Karpas-422 (cell line): ENCODE measurements around the gene COX14. TPM values are rescaled to one million over a fixed set of nuclear protein-coding genes. Genes with fewer than 3 reads are reported as not detected.

Experiments
- DNase-seq: peaks from one replicate; pipeline ENCODE4 v3.0.0-alpha.2; 2015
- H2AFZ ChIP-seq: fragments of 200-600 bp; sonication (generic); 2 replicates; pipeline ENCODE4 v1.6.1; 2014; ENCODE audit warnings: antibody characterized with exemption, low read length, mixed read lengths
- H3K27ac ChIP-seq: fragments of 200-600 bp; sonication (generic); 2 replicates; pipeline ENCODE4 v1.5.1; 2014; ENCODE audit warnings: mild to moderate bottlenecking, low read length, moderate library complexity
- H3K27me3 ChIP-seq: fragments of 200-600 bp; sonication (generic); 2 replicates; pipeline ENCODE4 v1.6.1; 2014; ENCODE audit warnings: low read length, mixed read lengths
- H3K36me3 ChIP-seq: fragments of 200-600 bp; sonication (generic); 2 replicates; pipeline ENCODE4 v1.6.1; 2014; ENCODE audit warnings: low read length, mixed read lengths; ENCODE audit not compliant: insufficient read depth
- H3K4me1 ChIP-seq: fragments of 200-600 bp; sonication (generic); 2 replicates; pipeline ENCODE4 v1.6.1; 2014; ENCODE audit warnings: mild to moderate bottlenecking, low read length, mixed read lengths
- H3K4me2 ChIP-seq: fragments of 200-600 bp; sonication (generic); 2 replicates; pipeline ENCODE4 v1.6.1; 2014; ENCODE audit warnings: low read length, low read depth, mild to moderate bottlenecking; ENCODE audit not compliant: poor library complexity, severe bottlenecking
- H3K4me3 ChIP-seq: fragments of 200-600 bp; sonication (generic); 2 replicates; pipeline ENCODE4 v1.5.1; 2014; ENCODE audit warnings: mild to moderate bottlenecking, antibody characterized with exemption, low read length, mixed read lengths
- H3K79me2 ChIP-seq: fragments of 200-600 bp; sonication (generic); 2 replicates; pipeline ENCODE4 v1.6.1; 2014; ENCODE audit warnings: mild to moderate bottlenecking, low read length, mixed read lengths
- H3K9ac ChIP-seq: fragments of 200-600 bp; sonication (generic); 2 replicates; pipeline ENCODE4 v1.6.0; 2014; ENCODE audit warnings: low read length
- H3K9me2 ChIP-seq: fragments of 200-600 bp; sonication (generic), shearing (Covaris generic); replicated peaks from 2 replicates; pipeline ENCODE4 v1.6.0; 2014; ENCODE audit warnings: mild to moderate bottlenecking, low read length, moderate library complexity; ENCODE audit not compliant: insufficient read depth
- H3K9me3 ChIP-seq: fragments of 300-700, 200-600 bp; sonication (generic); 2 replicates; pipeline ENCODE4 v1.6.1; 2014; ENCODE audit warnings: low read length, mixed read lengths
- H4K20me1 ChIP-seq: fragments of 200-600 bp; sonication (generic); 2 replicates; pipeline ENCODE4 v1.6.1; 2014; ENCODE audit warnings: mild to moderate bottlenecking, antibody characterized with exemption, low read length, low read depth; ENCODE audit not compliant: insufficient read depth
- total RNA-seq: library from RNA; depleted of rRNA; stranded (reverse); fragments of >200 nt; shearing (Covaris generic); gene quantifications from 2 replicates; pipeline ENCODE4 v1.2.3, GENCODE V29; 2014; ENCODE audit warnings: low replicate concordance; rRNA removed

The COX14 gene
- 59.9 and 99.8 TPM in 2 replicates for total RNA-seq

- peak within 1 kb of the TSS; percentile 99 for H3K4me3 ChIP-seq
- H3K4me1 ChIP-seq, result peaks cover 31% of the 10 kb centered on the region
- H3K9ac ChIP-seq, result peak within 1 kb of the TSS; percentile 94
- H3K27ac ChIP-seq, result peak within 1 kb of the TSS; percentile 96
- H3K79me2 ChIP-seq, result peaks cover 44% of the 10 kb centered on the region
- H3K9me2 ChIP-seq, result no peaks in the 10 kb centered on the region
- no peaks in the 10 kb centered on the region for H3K27me3 ChIP-seq
- 0 out of 2 replicates have a peak, but pooled peaks cover 2% of the 10 kb centered on the region for H4K20me1 ChIP-seq
- peak; percentile 100 for DNase-seq
- peaks cover 14% of the 10 kb centered on the region; the same call in 1 of the 2 replicates for H3K36me3 ChIP-seq
- H3K9me3 ChIP-seq, result no peaks in the 10 kb centered on the region
- H2AFZ ChIP-seq, result no peak within 1 kb of the TSS; the same call in 1 of the 2 replicates
- H3K4me2 ChIP-seq, result peak within 1 kb of the TSS; percentile 99
Measured at GRCh38 chr12:50111693-50112455, at the start of gene COX14. TSS of gene COX14 (plus strand) at chr12:50112236. CDS start at chr12:50120044, 7,808 bp downstream.

GRCh38 chr12:50062728-50063460 lies 49.1 kb upstream of the COX14 start:
- H3K27me3 ChIP-seq, result no peaks in the 10 kb centered on the region
- no peak overlapping the region for H3K4me2 ChIP-seq
- peaks cover 40% of the 10 kb centered on the region for H3K4me1 ChIP-seq
- H3K9ac ChIP-seq, result no peak overlapping the region
- no peaks in the 10 kb centered on the region for H3K9me3 ChIP-seq
- H2AFZ ChIP-seq, result no peak overlapping the region
- no peak overlapping the region for H3K4me3 ChIP-seq
- H4K20me1 ChIP-seq, result no peaks in the 10 kb centered on the region
- H3K79me2 ChIP-seq, result no peaks in the 10 kb centered on the region
- no peaks in the 10 kb centered on the region for H3K9me2 ChIP-seq
- no peak overlapping the region for H3K27ac ChIP-seq
- no peak for DNase-seq
- no peaks in the 10 kb centered on the region for H3K36me3 ChIP-seq

GRCh38 chr12:50065726-50066310 lies 46.2 kb upstream of the COX14 start:
- Histone ChIP-seq H3K4me1 (peaks cover 36% of the 10 kb centered on the region), H2AFZ (no peak overlapping the region), H3K79me2 (no peaks in the 10 kb centered on the region; the same call in 1 of the 2 replicates), H3K9ac (no peak overlapping the region), H3K27ac (peak overlapping the region; percentile 21), H4K20me1 (no peaks in the 10 kb centered on the region), H3K27me3 (no peaks in the 10 kb centered on the region), H3K9me2 (no peaks in the 10 kb centered on the region), H3K4me3 (no peak overlapping the region), H3K4me2 (no peak overlapping the region), H3K9me3 (no peaks in the 10 kb centered on the region), H3K36me3 (peaks cover 8% of the 10 kb centered on the region; the same call in 1 of the 2 replicates)
- DNase-seq, result no peak

- Histone ChIP-seq H2AFZ (no peak overlapping the region), H3K36me3 (peaks cover 8% of the 10 kb centered on the region; the same call in 1 of the 2 replicates), H3K27me3 (no peaks in the 10 kb centered on the region), H3K9me3 (no peaks in the 10 kb centered on the region), H3K9me2 (no peaks in the 10 kb centered on the region), H3K27ac (peak overlapping the region; percentile 21), H4K20me1 (no peaks in the 10 kb centered on the region), H3K4me3 (no peak overlapping the region), H3K9ac (no peak overlapping the region), H3K4me2 (no peak overlapping the region), H3K79me2 (no peaks in the 10 kb centered on the region; the same call in 1 of the 2 replicates), H3K4me1 (peaks cover 39% of the 10 kb centered on the region)
- peak; percentile 62 for DNase-seq
Measured at GRCh38 chr12:50066402-50066801, 45.6 kb upstream of the COX14 start.

- H2AFZ ChIP-seq, result no peak overlapping the region
- H3K9me3 ChIP-seq, result no peaks in the 10 kb centered on the region
- DNase-seq, result no peak
- H3K9ac ChIP-seq, result no peak overlapping the region
- peaks cover 59% of the 10 kb centered on the region for H3K4me1 ChIP-seq
- H3K27me3 ChIP-seq, result no peaks in the 10 kb centered on the region
- no peak overlapping the region for H3K27ac ChIP-seq
- peaks cover 8% of the 10 kb centered on the region; the same call in 1 of the 2 replicates for H3K36me3 ChIP-seq
- no peak overlapping the region for H3K4me3 ChIP-seq
- H3K79me2 ChIP-seq, result no peaks in the 10 kb centered on the region; the same call in 1 of the 2 replicates
- H3K4me2 ChIP-seq, result no peak overlapping the region
- no peaks in the 10 kb centered on the region for H4K20me1 ChIP-seq
- H3K9me2 ChIP-seq, result no peaks in the 10 kb centered on the region
Measured at GRCh38 chr12:50069069-50069468, 43.0 kb upstream of the COX14 start.

GRCh38 chr12:50069539-50069938 lies 42.5 kb upstream of the COX14 start:
- no peaks in the 10 kb centered on the region for H3K27me3 ChIP-seq
- H3K4me3 ChIP-seq, result no peak overlapping the region
- no peaks in the 10 kb centered on the region for H3K9me2 ChIP-seq
- H4K20me1 ChIP-seq, result no peaks in the 10 kb centered on the region
- no peaks in the 10 kb centered on the region; the same call in 1 of the 2 replicates for H3K79me2 ChIP-seq
- DNase-seq, result no peak
- H3K27ac ChIP-seq, result no peak overlapping the region
- H3K9ac ChIP-seq, result no peak overlapping the region
- H3K36me3 ChIP-seq, result peaks cover 8% of the 10 kb centered on the region; the same call in 1 of the 2 replicates
- no peak overlapping the region for H3K4me2 ChIP-seq
- peaks cover 56% of the 10 kb centered on the region for H3K4me1 ChIP-seq
- H2AFZ ChIP-seq, result no peak overlapping the region
- H3K9me3 ChIP-seq, result no peaks in the 10 kb centered on the region

GRCh38 chr12:50070314-50071060 lies 41.5 kb upstream of the COX14 start:
- Histone ChIP-seq H3K27me3 (no peaks in the 10 kb centered on the region), H3K27ac (no peak overlapping the region), H3K9me2 (no peaks in the 10 kb centered on the region), H3K79me2 (no peaks in the 10 kb centered on the region; the same call in 1 of the 2 replicates), H3K4me1 (peaks cover 55% of the 10 kb centered on the region), H3K36me3 (peaks cover 8% of the 10 kb centered on the region; the same call in 1 of the 2 replicates), H3K9me3 (no peaks in the 10 kb centered on the region), H3K4me3 (no peak overlapping the region; the same call in 1 of the 2 replicates), H4K20me1 (no peaks in the 10 kb centered on the region), H3K4me2 (peak overlapping the region; percentile 15), H3K9ac (peak overlapping the region; percentile 34), H2AFZ (peak overlapping the region; percentile 41)
- DNase-seq, result peak; percentile 89
